NCI-H524 treated with DMSO at 0.1 percent for 48 hours (cell line): Measurements from ENCODE around the gene TRABD.
"Not testable (repeated sequence)": the region's sequence is repeated elsewhere in the genome, so short reads cannot be mapped to it uniquely, and the experiment has no call there.

Experiments
- DNase-seq: peaks from one replicate; lab custom pipeline; 2025; lab: John Stamatoyannopoulos, UW

TRABD gene

GRCh38 chr22:50151571-50152537 lies 33.9 kb upstream of the TRABD start:
- DNase-seq = no peak

DNA sequence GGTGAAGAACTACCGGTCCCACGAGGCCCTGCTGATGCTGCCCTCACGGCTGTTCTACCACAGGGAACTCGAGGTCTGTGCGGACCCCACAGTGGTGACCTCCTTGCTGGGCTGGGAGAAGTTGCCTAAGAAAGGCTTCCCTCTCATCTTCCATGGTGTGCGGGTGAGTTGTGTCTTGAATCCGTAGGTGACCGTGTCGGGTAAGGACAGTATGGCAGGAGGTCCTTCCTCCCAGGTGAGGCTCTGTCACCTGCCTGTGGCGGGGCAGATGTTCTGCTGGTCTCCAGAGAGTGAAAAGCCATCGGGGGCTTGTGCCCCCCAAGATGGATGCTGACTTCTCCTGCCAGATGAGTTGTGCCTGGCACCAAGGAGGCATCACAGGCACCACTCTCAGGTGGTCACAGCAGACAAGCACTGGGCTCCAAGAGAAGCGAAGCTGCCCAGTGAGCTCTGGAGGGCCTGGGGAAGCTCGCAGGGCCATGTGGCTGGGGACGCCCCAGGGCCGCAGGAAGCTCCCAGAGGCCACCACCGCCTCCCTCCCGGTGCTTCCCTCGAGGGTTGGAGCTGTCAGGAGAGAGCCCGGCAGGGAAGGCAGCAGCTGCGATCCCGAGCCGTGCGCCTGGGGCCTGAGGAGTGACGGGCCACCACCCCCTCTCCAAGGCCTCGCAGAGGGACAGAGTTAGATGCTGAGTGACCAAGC lies 32.5 kb upstream of the TRABD start:
- DNase-seq = no peak

- DNase-seq = no peak
These were observed 32.0 kb upstream of the TRABD start for GRCh38 chr22:50153756-50154140.

DNA sequence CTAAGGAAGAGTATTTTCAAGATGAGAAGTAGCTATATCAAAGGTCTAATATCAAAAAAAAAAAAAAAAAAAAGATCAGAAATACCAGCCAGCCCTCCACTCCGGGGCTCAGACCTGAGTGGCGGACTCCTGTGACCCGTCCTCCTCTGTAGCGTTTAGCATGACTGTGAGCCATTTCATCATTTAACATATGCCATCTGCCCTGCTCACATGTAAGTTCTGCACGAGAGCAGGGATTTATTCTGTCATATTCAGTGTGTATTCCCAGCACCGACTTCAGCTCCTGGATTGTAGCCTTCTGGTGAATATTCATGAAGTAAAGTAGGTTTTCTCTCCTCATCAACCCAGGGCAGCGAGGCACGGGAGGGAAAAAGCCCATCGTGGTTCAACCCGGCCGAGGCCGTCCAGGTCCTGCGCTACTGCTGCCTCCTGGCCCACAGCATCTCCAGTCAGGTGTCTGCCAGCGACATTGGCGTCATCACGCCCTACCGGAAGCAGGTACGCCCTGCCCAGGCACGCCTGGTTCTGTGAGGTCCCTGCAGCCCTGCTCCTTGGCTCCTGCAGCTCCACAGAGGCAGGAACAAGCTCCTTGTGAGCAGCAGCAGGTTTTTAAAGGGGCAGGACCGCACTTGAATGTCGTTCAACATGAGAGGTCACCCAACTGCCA lies 27.9 kb upstream of the TRABD start:
- DNase-seq = no peak

DNA sequence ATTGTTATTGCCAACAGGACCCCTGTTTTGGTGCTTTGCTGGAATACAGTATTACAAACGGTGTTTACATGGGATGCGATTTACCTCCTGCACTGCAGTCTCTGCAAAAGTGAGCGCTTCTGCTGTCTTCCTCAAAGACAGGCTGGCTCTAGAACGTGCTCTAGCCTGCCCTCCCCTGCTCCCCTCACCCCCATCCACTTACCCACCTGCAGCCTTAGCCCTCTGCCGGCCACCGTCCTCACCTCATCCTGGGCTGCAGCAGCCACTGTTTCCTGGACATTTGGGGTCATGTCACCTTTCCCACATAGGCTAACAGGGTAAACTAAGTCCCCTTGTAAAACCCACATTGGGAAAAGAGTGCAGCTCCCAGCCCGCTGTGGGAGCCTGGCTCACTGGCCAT lies 24.8 kb upstream of the TRABD start:
- no peak for DNase-seq

GRCh38 chr22:50161508-50162390 lies 24.0 kb upstream of the TRABD start:
- no peak for DNase-seq

DNA sequence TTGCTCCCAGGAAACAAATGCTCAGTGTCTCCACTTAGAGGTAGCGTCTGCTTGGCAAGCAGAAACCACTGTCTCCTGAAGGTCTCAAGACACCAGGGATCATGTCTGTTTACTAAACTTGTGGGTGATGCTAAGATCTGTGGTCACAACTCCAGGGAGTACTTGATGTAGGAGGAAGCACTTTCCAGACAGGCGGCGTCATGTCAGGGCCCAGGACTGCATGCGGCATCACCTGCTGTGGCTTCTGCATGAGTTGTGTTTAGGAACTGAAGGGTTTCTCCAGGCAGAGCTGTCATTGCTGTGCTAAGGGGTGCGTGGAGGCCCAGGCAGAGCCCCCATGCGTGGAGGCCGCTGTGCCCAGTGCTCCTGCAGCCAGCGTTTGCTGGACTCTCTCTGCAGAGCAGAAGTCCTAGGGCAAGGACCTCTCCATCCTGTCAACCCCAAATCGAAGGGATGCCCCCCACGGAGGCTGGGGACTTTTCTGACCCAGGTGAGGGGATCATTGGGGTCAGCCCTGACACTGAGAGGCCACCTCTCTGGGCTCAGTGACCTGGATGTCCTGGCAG lies 23.2 kb upstream of the TRABD start:
- DNase-seq = no peak

GRCh38 chr22:50165436-50166123 lies 20.1 kb upstream of the TRABD start:
- no peak for DNase-seq

GRCh38 chr22:50167689-50168489 lies 17.8 kb upstream of the TRABD start:
- no peak for DNase-seq

- DNase-seq = not testable (repeated sequence)
These were observed 17.1 kb upstream of the TRABD start for GRCh38 chr22:50168490-50169180.

- no peak for DNase-seq
These were observed 16.4 kb upstream of the TRABD start for GRCh38 chr22:50169181-50169759.

GRCh38 chr22:50169774-50170341 lies 15.9 kb upstream of the TRABD start:
- no peak for DNase-seq

- DNase-seq = no peak
These were observed 15.0 kb upstream of the TRABD start, which contains the start of gene PANX2 for GRCh38 chr22:50170453-50171318. Gene PANX2 (plus strand): TSS chr22:50170731. CDS start chr22:50170731, 0 bp downstream.

DNA sequence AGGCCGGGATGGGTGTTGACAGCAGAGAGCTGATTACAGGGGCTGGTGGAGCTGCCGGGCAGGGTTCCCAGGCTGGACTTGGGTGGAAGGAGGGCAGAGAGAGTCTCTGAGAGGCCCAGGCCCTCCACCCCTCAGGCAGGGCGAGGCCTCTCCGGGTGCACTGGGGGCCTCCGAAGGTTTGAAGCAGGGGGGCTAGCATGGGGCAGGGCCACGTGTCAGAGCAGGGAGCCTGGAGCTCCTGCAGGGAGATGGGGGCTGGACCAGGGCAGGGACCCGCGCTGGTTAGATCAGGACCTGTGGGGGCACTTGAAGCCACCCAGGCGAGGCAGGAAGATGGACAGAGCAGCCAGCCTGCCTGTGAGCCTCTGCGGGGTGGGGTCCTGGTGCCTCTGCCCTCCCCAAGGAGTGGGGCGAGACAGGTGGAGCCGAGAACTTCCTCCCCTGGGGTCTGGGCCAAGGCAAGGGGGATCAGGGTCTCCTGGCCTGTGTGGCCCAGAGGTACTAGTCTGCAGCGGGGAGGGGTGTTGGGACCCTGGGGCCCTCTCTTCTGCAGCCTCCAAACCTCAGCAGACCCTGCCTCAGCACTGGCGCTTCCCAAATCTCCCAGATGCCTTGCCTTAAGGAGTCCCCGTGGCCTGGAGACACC lies 14.3 kb upstream of the TRABD start:
- DNase-seq = no peak

GRCh38 chr22:50171965-50172421 lies 13.7 kb upstream of the TRABD start:
- no peak for DNase-seq

DNA sequence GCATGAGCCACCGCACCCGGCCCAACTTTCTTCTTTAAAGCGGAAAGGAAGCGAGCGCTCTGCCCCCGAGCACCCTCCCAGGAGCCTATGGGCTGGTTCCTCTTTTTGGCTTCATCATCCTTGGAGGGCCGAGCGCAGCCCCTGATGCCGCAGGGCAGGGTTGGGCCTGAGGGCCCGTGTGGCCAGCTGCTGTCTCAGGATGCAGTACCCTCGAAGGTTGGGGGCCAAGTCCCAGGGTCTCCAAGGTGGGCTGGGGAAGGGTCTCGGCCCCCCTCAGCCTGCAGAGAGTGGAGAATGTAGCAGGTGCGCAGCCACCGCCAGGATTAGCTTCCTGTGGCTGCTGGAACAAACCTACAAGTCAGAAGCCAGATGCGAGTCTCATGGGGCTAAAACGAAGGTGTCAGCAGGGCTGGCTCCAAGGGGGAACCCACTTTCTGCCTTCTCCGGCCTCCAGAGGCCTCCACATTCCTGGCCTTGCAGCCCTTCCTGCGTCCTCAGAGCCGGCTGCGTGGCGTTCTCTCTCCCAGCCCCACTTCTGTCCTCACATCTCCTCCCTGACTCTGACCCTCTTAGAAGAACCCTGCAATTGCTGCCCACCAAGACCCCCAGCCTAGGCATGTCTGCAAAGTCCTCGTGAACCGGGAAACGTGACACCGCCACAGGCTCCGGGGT lies 12.3 kb upstream of the TRABD start:
- no peak for DNase-seq
